ENCODE data around the gene TMEM135. TPM values are rescaled to one million over a fixed set of nuclear protein-coding genes. Genes with fewer than 3 reads are reported as not detected.

TMEM135 gene
- polyA plus RNA-seq, 1 of the 3 experiments (the other 2 are of a cell fraction): 3.0 TPM

GRCh38 chr11:87366346-87366745 is 328.6 kb downstream of the TMEM135 start:
- Histone ChIP-seq H2AFZ (ENCODE audit: low read depth) (no peak overlapping the region), H3K4me2 (no peak overlapping the region), H3K27ac (ENCODE audit: low read depth in 2 of 2, low read length in 1 of 2) (no peak overlapping the region), H3F3A (replicated peaks; ENCODE audit: insufficient read depth) (no peaks in the 10 kb centered on the region), H3K9me3 (no peaks in the 10 kb centered on the region), H4K20me1 (ENCODE audit: insufficient read depth) (no peaks in the 10 kb centered on the region), H3K79me2 (ENCODE audit: insufficient read depth) (no peaks in the 10 kb centered on the region), H3K4me1 (ENCODE audit: control insufficient read depth in 1 of 2, insufficient read depth in 2 of 2, low read depth in 1 of 2, low read length in 1 of 2) (no peaks in the 10 kb centered on the region; a peak in 1 of 4 replicates), H3K9me2 (no peaks in the 10 kb centered on the region), H3K4me3 (ENCODE audit: low read depth in 2 of 2, low read length in 1 of 2) (no peak overlapping the region), H3K36me3 (replicated peaks in 1 of 2; ENCODE audit: control insufficient read depth in 1 of 2, insufficient read depth in 2 of 2, low read length in 1 of 2) (no peaks in the 10 kb centered on the region), H3K9ac (no peak overlapping the region), H3K27me3 (ENCODE audit: insufficient read depth) (no peaks in the 10 kb centered on the region; the same call in 1 of the 2 replicates)
- no peak for TF ChIP-seq JUND (IDR thresholded peaks at IDR 0.05)
- TF ChIP-seq USF2 (IDR thresholded peaks at IDR 0.05; ENCODE audit: borderline replicate concordance, low read depth, low read length): no peak
- no peak for TF ChIP-seq FOXM1 (IDR thresholded peaks at IDR 0.05; ENCODE audit: low read depth)
- no peak for TF ChIP-seq MEF2A (IDR thresholded peaks at IDR 0.05; ENCODE audit: borderline replicate concordance, low read depth)
- TF ChIP-seq RAD21 (IDR thresholded peaks at IDR 0.05; ENCODE audit: low read length): no peak
- no peak for TF ChIP-seq ZBTB33 (IDR thresholded peaks at IDR 0.05; ENCODE audit: borderline replicate concordance, low read depth)
- no peak for TF ChIP-seq MAX (IDR thresholded peaks at IDR 0.05; ENCODE audit: low read depth)
- TF ChIP-seq ELF1 (IDR thresholded peaks at IDR 0.05): no peak
- TF ChIP-seq EZH2phosphoT487 (IDR thresholded peaks at IDR 0.05; ENCODE audit: borderline replicate concordance, low read depth): no peak
- no peak for TF ChIP-seq TEAD4 (IDR thresholded peaks at IDR 0.05; ENCODE audit: borderline replicate concordance, insufficient read depth)
- no peak for TF ChIP-seq FOXJ3 (CRISPR knock-in tag; IDR thresholded peaks at IDR 0.05)
- TF ChIP-seq TCF12 (IDR thresholded peaks at IDR 0.05): no peak
- no peak for TF ChIP-seq SIN3A (IDR thresholded peaks at IDR 0.05; ENCODE audit: borderline replicate concordance, low read depth, low read length)
- TF ChIP-seq FOSL2 (IDR thresholded peaks at IDR 0.05; ENCODE audit: borderline replicate concordance, low read depth): no peak
- no peak for DNase-seq
- ChIA-PET CTCF (interaction anchor here (1.3 to 1.4 kb wide), 2 partner anchors 14 to 55 kb away, joined by 4 to 5 read pairs; no protein-coding TSS in a partner anchor), POLR2A (no interaction called here)

GRCh38 chr11:87366763-87367405 is 329.1 kb downstream of the TMEM135 start:
- Histone ChIP-seq H3K4me1 (ENCODE audit: control insufficient read depth in 1 of 2, insufficient read depth in 2 of 2, low read depth in 1 of 2, low read length in 1 of 2) (no peaks in the 10 kb centered on the region; a peak in 1 of 4 replicates), H3K4me2 (no peak overlapping the region), H3K9me3 (no peaks in the 10 kb centered on the region), H3K27me3 (ENCODE audit: insufficient read depth) (no peaks in the 10 kb centered on the region; the same call in 1 of the 2 replicates), H2AFZ (ENCODE audit: low read depth) (no peak overlapping the region), H3K27ac (ENCODE audit: low read depth in 2 of 2, low read length in 1 of 2) (no peak overlapping the region), H3K9ac (no peak overlapping the region), H3K9me2 (no peaks in the 10 kb centered on the region), H3K79me2 (ENCODE audit: insufficient read depth) (no peaks in the 10 kb centered on the region), H3K4me3 (ENCODE audit: low read depth in 2 of 2, low read length in 1 of 2) (no peak overlapping the region), H3K36me3 (replicated peaks in 1 of 2; ENCODE audit: control insufficient read depth in 1 of 2, insufficient read depth in 2 of 2, low read length in 1 of 2) (no peaks in the 10 kb centered on the region), H4K20me1 (ENCODE audit: insufficient read depth) (no peaks in the 10 kb centered on the region), H3F3A (replicated peaks; ENCODE audit: insufficient read depth) (no peaks in the 10 kb centered on the region)
- DNase-seq: no peak
- no peak for TF ChIP-seq MEF2A (IDR thresholded peaks at IDR 0.05; ENCODE audit: borderline replicate concordance, low read depth)
- TF ChIP-seq GABPA (IDR thresholded peaks at IDR 0.05; ENCODE audit: low read depth): no peak
- WGBS (ENCODE audit: low lambda C conversion rate): 5% methylated on average over 2 of the region's 2 CpGs
- POLR2A ChIA-PET: no interaction called here
- CTCF ChIA-PET: interaction anchor here (1.3 to 1.4 kb wide), 2 partner anchors 15 to 54 kb away, joined by 4 to 5 read pairs; no protein-coding TSS in a partner anchor

All from SK-N-SH (cell line).